Activated CD8-positive, alpha-beta memory T cell treated with anti-CD3 and anti-CD28 coated beads, Interleukin-2, amount 50 U/mL, for 1 hour (primary cell): Measurements from ENCODE around the gene NUPR1.
A peak's percentile ranks its signal among the peaks of the same experiment; 100 is the strongest.
"Not testable (repeated sequence)": the region's sequence is repeated elsewhere in the genome, so short reads cannot be mapped to it uniquely, and the experiment has no call there.

Source experiments
- DNase-seq: peaks from one replicate; pipeline ENCODE4 v3.0.0-alpha.2; 2020; ENCODE audit errors: extremely low read depth

NUPR1 gene

DNA sequence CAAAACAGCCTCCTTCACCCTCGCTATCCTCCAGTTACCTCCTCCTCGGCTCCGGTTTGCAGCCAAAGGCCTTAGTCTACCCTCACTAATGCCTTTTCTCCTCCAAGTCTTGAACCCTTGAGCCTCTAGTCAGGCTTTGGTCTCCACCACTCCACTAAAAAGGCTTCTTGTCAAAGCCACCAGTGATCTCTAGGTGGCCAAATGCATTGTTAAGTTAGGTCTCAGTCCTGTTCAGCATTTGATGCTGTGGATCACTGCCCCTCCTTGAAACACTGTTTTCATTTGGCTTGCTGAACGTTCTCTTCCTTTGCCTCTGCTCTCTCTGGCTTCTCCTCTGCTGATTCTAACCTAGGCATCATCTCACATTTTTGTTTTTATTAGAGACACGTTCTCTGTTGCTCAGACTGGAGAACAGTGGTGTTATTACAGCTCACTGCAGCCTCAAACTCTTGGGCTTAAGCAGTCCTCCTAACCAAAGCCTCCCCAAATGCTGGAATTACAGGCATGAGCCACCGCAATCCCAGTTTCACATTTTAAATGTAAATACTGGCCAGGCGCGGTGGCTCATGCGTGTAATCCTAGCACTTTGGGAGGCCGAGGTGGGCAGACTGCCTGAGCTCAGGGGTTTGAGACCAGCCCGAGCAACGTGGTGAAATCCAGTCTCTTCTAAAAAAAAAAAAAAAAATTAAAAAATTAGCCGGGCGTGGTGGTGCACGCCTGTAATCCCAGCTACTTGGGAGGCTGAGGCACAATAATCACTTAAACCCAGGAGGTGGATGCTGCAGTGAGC, 16.1 kb upstream of the NUPR1 start:
- DNase-seq: no peak

DNA sequence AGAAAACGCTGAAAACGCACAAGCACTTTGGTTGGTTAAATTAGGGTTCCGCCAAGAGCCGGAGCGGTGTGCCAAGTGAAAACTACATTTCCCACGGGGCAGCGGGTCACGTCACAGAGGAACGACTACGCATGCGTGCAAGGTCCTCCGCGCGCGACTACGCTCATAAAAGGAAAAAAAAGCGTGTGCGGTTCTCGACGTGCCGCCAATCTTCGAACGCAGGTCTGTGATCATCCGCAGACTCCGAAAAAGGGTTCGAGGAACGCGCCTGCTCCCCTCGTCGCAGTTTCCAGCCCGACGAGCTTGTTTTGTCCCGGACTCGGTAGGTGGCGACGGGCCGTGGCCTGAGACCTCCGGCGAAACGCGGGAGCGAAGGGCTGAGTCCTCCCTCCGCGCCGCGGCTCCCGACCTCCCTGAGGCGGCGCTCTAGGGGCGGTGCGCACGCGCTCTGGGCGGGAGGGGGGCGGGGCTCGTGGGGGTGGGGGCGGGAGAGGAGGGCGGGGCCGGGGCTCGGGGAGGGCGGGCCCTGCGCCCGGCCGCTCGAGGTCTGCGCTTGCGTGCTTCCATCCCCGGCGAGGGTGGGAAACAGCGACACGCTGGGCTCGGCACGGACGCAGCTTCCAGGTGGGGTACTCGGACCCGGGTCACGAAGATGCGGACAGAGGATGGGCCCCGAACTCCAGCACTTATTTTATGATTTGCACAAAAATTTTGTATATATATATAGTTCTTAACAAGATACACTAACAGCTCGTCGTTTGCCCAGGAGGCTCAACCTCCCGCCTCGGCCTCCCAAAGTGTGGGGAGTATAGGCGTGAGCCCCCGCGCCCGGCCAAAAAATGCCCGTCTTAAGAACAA, 15.2 kb upstream of the NUPR1 start, which contains the start of gene SGF29:
TSS of gene SGF29 (plus strand) at position 145 of the 858 bp plus-strand sequence. CDS start 27,150 bp downstream, outside the sequence.
- peak; percentile 83 for DNase-seq

DNA sequence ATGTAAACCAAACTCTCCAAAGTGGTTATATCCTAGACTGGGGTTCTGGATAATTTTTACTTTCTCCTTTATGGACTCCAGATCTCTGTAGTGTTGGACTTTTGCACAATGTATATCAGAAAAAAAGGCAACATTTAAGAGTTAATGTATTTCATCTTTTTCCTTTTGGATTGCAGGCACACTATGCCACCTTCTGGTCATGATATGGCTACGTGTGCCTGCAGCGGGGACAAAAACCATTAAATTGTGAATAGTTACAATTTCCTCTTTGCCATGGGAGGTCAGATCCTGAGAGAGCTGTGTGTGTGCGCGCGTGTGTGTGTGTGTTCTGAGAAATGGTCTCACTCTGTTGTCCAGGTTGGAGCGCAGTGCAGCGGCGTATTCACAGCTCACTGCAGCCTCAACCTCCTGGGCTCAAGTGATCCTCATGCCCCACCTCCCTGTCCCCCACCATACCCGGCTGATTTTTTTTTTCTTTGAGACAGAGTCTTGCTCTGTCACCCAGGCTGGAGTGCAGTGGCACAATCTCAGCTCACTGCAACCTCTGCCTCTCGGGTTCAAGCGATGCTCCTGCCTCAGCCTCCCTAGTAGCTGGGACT, 10.6 kb upstream of the NUPR1 start:
- no peak for DNase-seq

DNA sequence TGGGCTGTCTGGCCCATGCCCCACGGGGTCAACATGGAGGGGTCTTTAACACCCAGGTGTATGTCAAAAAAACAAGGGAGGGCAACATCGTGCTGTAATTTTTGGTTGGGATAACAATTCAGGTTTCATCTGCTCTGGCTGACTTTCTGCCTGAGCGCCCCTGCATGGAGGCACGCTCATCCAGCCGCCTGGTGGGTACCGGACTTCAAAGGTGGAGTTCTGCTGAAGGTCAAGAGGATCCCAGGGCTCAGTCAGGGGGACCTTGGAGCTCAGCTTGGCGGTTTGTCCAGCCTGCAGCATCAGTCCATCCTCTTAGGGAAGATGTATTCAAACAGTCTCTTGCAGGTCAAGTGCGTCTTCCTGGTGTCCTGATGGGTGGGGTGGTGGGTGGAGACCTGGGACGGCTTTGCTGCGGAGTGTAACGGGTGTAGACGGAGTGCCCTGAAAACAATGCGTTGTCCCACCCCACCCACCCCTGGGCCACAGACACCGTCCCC, 9.6 kb upstream of the NUPR1 start:
- no peak for DNase-seq

DNA sequence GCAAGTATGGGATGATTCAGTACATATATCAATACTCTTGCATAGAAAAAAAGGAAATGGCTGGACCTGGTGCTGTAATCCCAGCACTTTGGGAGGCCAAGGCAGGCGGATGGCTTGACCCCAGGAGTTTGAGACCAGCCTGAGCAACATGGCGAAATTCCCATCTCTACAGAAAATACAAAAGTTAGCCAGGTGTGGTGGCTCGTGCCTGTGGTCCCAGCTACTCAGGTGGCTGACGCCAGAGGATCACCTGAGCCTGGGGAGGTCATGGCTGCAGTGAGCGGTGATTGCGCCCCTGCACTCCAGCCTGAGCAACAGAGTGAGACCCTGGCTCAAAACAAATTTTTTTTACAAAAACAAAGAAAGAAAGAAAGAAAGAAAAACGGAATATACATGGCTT, 7.9 kb upstream of the NUPR1 start:
- DNase-seq: no peak

DNA sequence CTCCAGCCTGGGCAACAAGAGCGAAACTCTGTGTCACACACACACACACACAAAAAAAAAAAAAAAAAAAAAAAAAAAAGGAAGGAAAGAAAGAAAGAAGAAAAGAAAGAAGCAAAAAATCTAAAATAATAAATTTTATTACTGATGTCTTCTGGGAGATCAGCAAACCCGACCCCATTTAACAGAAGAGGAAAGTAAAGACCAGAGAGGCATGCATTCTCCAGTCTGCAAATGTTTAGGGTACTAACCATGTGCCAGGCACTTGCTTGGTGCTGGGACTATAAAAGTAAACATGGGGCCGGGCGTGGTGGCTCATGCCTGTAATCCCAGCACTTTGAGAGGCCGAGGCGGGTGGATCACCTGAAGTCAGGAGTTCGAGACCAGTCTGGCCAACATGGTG, 7.2 kb upstream of the NUPR1 start:
- not testable (repeated sequence) for DNase-seq

DNA sequence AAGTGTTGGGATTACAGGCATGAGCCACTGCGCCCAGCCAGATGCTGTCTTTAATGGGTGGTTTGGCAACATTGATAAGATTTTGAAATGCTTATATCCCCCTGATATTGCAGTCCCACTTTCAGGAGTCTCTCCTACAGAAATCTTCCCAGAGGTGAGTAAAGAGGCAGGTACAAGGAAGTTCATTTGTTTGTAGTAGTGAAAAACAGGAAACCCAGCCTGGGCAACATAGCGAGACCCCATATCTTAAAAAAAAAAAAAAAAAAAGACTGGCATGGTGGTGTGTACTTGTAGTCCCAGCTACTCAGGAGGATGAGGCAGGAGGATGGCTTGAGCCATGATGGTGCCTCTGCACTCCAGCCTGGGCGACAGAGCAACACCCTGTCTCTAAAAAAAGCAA, 6.2 kb upstream of the NUPR1 start:
- no peak for DNase-seq

DNA sequence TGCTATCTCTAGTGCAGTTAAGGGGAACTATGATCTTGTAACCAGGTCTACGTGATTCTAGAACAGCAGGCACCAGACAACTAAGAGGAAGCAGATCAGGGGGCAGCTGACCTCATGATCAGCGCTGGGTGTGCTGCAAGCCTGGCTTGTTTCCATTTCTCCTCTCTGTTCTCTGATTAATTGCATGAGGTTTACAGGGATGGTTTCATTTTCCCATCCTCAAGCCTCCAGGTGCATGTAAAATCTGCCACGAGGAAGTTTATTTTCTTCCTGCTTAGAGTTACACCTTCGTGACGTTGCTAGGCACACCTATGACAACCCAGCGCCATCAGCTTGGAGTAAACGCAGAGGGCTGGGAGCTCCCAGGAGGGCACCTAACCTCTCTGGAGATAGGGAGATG, 4.3 kb upstream of the NUPR1 start:
- DNase-seq: no peak

DNA sequence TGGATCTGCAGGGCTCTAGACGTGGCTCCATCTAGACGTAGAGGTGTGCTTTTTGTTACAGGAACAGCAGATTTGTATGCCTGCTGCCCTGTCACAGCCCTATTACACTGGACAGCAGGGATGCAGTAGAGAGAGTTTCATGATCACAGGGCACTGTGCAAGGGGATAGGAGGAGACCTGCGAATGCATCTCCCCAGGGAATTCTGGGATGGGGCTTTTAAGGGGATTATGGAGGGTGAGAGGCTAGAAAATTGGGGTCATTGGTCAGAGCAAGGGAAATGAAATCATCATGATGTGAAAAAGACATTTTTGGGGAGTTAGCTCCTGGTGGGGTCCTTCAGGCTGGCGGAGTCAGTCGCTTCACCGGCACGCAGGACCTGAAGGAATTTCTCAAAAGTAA, 3.9 kb upstream of the NUPR1 start:
- DNase-seq: no peak

DNA sequence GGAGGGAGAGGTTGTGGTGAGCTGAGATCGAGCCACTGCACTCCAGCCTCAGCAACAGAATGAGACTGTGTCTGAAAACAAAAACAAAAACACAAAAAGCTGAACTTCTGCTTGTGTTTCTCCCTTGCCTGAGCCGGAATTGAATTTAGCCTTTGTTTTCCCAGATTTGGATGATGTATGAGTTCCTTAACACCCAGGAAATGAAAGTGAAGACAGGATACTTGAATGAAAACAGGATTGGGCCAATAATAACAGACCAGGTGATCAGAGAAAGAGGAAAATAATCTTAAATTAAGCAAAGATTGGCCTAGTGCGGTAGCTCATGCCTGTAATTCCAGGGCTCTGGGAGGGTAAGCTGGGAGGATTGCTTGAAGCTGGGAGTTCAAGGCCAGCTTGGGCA, 1.6 kb upstream of the NUPR1 start:
- no peak for DNase-seq

DNA sequence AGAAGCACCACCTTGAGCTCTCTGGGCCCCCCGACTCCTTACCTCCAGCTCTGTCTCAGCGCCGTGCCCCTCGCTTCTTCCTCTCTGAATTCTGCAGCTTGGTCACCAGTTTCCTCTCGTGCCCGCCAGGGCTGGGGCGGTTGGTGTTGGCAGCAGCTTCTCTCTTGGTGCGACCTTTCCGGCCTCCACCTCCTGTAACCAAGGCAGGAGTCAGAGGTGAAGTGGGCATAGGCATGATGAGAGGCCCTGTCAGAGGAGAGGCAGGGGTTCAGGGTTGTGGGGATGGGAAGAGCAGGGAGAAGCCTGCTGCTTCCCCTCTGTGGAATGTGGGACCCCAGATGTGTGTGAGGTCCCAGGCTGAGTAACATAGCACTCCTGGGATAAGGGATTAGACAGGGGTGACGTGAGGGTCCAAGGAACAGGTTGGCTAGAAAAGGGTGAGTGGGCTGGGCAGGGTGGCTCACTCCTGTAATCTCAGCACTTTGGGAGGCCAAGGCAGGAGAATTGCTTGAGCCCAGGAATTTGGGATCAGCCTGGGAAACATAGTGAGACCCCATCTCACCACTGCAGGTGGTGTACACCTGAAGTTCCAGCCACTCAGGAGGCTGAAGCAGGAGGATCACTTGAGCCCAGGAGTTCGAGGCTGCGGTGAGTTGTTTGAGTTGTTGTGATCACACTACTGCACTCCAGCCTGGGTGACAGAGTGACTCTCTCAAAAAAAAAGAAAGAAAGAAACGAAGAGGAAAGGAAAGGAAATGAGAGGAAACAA, 626 bp downstream of the NUPR1 start:
- DNase-seq: no peak

DNA sequence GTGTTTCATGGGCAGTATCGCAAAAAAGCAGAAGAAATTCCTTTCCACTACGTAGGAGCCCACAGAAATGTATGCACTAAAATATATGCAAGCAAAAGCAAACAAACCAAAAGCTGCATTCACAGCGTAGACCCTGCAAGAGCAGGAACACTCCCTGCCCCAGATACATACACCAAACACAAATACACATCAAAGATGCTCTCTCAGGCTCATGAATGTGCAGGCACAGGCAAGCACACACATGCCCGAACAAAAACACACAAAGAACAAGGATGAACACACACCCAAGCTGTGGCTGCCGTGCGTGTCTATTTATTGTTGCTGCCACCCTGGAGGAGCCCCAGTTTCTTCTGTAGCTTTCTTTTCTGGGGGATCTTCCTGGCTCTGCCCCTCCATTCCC, 1.7 kb downstream of the NUPR1 start:
- DNase-seq: no peak

DNA sequence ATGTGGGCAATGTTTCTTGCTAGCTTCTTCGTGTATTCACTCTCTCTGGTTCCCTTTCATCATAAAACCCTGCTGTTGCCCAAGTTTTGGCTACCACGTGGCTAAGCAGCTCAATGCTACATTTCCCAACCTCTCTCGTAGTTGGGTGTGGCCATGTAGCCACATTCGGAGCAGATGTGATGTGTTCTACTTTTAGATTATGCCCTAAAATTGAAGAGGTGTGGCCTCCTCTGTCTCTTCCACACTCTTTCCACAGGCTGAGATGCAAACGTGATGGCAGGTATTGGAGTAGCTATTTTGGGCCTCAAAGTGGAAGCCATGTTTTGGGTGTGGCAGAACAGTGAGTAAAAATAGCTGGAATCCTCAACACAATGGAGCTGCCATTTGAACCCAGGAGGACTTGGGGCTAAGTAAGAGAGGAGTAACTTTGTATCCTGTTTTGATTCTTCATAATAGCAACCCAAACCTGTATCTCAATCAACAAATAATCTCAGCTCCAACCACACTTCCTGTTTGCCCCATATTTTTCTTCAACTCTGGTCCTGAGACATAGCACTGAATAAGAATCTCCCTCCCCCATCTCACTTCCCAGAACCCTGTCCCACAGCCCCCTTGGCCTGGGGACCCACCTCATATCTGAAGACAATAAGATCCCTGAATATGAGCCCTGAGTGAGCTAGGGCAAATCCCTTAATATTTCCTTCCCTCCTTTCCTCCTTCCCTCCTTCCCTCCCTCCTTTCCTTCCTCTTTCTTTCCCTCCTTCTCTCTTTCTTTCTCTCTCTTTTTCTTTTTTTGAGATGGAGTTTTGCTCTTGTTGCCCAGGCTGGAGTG, 4.0 kb downstream of the NUPR1 start:
- DNase-seq: no peak

DNA sequence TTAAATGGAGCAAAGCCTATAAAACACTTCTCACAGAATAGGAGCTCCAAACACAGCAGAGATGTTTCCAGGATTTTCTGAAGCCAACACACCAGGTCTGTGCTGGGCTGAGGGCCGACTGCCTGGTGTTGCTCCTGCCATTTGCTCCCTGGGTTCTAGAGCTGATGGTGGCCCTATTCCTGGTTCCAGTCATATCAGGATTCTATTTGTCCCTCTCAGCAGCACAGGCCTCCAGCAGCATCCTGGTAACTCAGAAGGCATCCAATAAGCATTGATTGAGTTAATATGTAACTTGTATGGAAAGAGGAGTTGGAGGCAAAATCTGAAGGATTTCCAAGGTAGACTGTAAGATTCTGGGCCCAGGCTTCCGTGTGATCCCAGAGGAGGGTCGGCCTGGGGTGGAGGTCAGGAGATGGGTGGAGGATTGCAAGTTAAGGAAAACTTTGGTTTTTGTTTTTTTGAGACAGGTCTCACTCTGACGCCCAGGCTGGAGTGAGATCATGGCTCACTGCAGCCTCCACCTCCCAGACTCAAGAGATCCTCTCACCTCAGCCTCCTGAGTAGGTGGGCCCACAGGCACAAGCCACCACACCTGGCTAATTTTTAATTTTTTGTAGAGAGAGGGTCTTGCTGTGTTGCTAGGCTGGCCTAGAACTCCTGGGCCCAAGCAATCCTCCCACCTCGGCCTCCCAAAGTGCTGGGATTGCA, 5.7 kb downstream of the NUPR1 start:
- DNase-seq: no peak

DNA sequence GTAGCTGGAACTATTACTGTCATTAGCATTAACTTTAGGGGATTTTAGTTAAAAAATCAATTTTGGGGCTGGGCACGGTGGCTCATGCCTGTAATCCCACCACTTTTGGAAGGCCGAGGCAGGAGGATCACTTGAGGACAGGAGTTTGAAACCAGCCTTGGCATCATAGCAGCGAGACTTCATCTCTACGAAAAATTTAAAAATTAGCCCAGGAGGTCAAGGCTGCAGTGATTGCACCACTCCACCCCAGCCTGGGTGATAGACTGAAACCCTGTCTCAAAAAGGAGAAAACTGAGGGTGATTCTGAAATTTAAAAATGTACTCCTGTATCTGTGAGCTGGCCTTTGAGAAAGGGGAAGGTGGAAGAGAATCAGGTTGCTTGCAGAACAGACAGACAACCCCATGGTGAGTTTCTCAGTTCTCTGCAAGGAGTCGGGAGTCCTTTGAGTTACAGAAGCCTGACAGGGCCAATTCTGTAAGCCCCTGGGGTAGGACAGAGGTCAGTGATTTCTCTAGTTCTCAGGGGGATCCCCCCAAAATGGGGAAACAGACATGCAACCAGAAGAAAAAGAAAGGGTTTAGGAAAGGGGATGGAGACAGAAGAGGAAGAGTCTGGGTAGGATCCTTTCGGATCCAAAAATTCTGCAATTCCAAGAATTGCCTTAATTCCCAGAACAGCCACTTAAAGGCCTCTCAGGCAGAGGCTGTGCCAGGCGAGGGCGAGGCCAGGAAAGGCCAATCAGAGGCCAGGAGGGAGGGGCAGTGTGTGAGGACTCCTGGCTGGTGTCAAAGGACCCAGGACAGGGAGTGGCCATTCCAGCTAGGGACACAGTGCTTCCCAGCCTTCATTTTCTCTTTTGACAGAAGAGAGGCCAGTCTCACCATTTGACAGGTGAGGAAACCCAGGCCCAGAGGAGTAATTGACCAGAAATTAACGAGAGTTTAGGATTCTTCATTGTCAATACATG, 6.7 kb downstream of the NUPR1 start:
- DNase-seq: no peak

DNA sequence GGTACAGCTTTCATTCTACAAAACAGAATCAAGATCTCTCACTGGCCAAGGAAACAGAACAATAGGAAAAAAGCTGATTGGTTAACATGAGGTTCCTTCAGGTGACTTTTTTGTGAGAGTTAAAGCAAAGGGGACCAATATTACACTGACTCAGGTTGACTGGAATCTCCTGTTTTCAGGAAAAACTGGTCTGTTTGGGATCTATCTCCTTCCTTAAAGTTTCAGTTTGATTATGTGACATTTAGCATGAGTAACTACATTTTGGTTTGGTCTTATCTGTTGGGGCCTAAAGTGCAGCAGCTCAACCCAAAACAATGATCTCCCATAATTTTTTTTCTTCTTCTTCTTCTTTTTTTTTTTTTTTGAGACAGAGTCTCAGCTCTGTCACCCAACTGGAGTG, 9.7 kb downstream of the NUPR1 start:
- no peak for DNase-seq

DNA sequence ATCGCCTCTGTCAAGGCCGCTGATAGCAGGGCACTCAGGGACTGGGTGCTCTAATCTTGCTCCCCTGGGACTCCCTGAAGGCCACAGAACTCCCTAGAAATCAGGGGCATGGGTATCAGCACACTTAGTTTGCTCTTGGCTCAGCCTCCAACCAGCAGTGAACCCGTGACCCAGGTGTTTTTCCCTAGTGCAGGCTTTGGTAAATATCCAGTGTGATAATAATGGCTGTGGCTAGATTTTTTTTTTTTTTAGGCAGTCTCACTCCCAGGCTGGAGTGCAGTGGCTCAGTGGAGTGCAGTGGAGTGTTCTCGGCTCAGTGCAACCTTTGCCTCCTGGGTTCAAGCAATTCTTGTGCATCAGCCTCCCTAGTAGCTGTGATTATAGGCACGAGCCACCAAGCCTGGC, 10.3 kb downstream of the NUPR1 start:
- no peak for DNase-seq

DNA sequence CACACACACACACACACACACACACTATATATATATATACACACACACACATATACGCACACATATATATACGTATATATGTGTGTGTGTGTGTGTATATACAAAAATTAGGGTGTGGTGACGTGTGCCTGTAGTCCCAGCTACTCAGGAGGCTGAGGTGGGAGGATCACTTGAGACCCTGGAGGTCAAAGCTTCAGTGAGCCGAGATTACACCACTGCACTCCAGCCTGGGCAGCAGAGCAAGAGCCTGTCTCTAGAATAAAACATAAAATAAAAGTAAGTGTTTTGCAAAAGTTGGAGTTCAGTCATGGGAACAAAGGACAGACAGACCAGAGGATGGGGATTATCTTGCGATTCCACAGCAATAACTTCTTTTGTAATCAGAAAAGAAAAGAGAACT, 10.8 kb downstream of the NUPR1 start:
- DNase-seq: no peak
